ENCODE results near the gene VWDE.

DNA sequence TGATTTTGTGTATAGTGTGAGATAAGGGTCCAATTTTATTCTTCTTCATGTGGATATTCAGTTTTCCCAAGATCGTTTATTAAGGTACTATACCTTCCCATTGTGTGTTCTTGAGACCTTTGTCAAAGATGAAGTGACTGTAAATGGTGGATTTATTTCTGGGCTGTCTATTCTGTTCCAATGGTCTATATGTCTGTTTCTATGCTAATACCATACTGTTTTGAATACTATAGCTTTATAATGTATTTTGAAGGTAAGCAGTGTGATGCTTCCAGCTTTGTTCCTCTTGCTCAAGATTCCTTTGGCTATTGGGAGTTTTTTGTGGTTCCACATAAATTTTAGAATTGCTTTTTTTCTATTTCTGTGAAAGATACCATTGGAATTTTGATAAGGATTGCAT, 8.7 kb upstream of the VWDE start:
- TF ChIP-seq, protein P1, sequence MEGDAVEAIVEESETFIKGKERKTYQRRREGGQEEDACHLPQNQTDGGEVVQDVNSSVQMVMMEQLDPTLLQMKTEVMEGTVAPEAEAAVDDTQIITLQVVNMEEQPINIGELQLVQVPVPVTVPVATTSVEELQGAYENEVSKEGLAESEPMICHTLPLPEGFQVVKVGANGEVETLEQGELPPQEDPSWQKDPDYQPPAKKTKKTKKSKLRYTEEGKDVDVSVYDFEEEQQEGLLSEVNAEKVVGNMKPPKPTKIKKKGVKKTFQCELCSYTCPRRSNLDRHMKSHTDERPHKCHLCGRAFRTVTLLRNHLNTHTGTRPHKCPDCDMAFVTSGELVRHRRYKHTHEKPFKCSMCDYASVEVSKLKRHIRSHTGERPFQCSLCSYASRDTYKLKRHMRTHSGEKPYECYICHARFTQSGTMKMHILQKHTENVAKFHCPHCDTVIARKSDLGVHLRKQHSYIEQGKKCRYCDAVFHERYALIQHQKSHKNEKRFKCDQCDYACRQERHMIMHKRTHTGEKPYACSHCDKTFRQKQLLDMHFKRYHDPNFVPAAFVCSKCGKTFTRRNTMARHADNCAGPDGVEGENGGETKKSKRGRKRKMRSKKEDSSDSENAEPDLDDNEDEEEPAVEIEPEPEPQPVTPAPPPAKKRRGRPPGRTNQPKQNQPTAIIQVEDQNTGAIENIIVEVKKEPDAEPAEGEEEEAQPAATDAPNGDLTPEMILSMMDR (IDR thresholded peaks at IDR 0.05): no peak
- TF ChIP-seq EZH2 (IDR thresholded peaks at IDR 0.05; ENCODE audit: borderline replicate concordance, insufficient read depth, low read depth, low read length, poor library complexity, severe bottlenecking): no peak

Measured in B cell (primary cell).